Tibial nerve (tissue), 4 donors: ENCODE measurements around the gene CDH22. TPM values are rescaled to one million over a fixed set of nuclear protein-coding genes. Genes with fewer than 3 reads are reported as not detected.

Experiments used
- DNase-seq, 2 donors: peaks; one replicate each; pipeline ENCODE4 v3.0.0-alpha.2; 2019; ENCODE audit warnings: low spot score in 2 of 2
- H3K27ac ChIP-seq, 4 donors: fragments of 200-600 bp; sonication (generic) in 3 of 4; one replicate each; pipeline ENCODE4 v1.5.1; 2017 to 2019; ENCODE audit warnings: mild to moderate bottlenecking in 1 of 4
- H3K27me3 ChIP-seq, 2 donors: fragments of 200-600 bp; sonication (generic) in 1 of 2; one replicate each; pipeline versions ENCODE4 v1.5.1 to v1.6.0; 2017 to 2019
- H3K36me3 ChIP-seq, 3 donors: fragments of 200-600 bp; sonication (generic); one replicate each; pipeline ENCODE4 v1.5.1; 2018 to 2019
- H3K4me1 ChIP-seq, 4 donors: fragments of 200-600 bp; sonication (generic) in 3 of 4; one replicate each; pipeline ENCODE4 v1.5.1; 2017 to 2019
- H3K4me3 ChIP-seq, 4 donors: fragments of 200-600 bp; sonication (generic) in 3 of 4; one replicate each; pipeline ENCODE4 v1.5.1; 2017 to 2019; ENCODE audit warnings: mild to moderate bottlenecking in 1 of 4, moderate library complexity in 1 of 4
- H3K9me3 ChIP-seq, 4 donors: fragments of 200-600 bp; sonication (generic) in 3 of 4; one replicate each; pipeline ENCODE4 v1.5.1; 2017 to 2019
- CTCF ChIP-seq, 5 experiments: fragments of 200-600 bp in 3 of 5; fragments of 450-650 bp in 2 of 5; sonication (generic) in 3 of 5; IDR thresholded peaks; one replicate each; pipeline ENCODE4 v1.5.1; 2016 to 2019; ENCODE audit warnings: antibody characterized with exemption in 5 of 5, mild to moderate bottlenecking in 3 of 5, moderate library complexity in 2 of 5
- EP300 ChIP-seq, 2 donors: sonication (generic); formaldehyde crosslinking; IDR thresholded peaks; one replicate each; pipeline ENCODE4 v1.6.1; 2017; ENCODE audit warnings: antibody characterized with exemption in 2 of 2, mild to moderate bottlenecking in 1 of 2
- POLR2A ChIP-seq, 2 donors: fragments of 450-650 bp; IDR thresholded peaks; one replicate each; pipeline ENCODE4 v1.6.1; 2017; ENCODE audit warnings: antibody characterized with exemption in 2 of 2, mild to moderate bottlenecking in 2 of 2, moderate library complexity in 2 of 2
- WGBS, 2 donors: methylation state at CpG; one replicate each; pipeline ENCODE4 v1.1.5; 2018; 5-methylcytosine and 5-hydroxymethylcytosine counted together
- total RNA-seq, 4 donors: library from RNA; depleted of rRNA; stranded (reverse); fragments of >200 nt; gene quantifications; one replicate each; pipeline ENCODE4 v1.1.0, GENCODE V29; 2016

CDH22 gene
- total RNA-seq, 4 donors from 2014 or later = 0.20 to 1.0 (median 0.60) TPM; not detected in 1

GRCh38 chr20:46237736-46238135, 70.6 kb downstream of the CDH22 start:
- no peak for DNase-seq
- Histone ChIP-seq H3K4me1 (no peaks in the 10 kb centered on the region), H3K36me3 (no peaks in the 10 kb centered on the region), H3K9me3 (no peaks in the 10 kb centered on the region), H3K27ac (no peak overlapping the region), H3K4me3 (no peak overlapping the region), H3K27me3 (peaks cover 0 to 9% of the 10 kb centered on the region in 2 donors)
- WGBS, 2 donors = 50 to 64% methylated on average over 1 of the region's 1 CpG
- no peak for TF ChIP-seq EP300 (IDR thresholded peaks at IDR 0.05)
- TF ChIP-seq POLR2A (IDR thresholded peaks at IDR 0.05) = no peak
- TF ChIP-seq CTCF (IDR thresholded peaks at IDR 0.05) = no peak

GRCh38 chr20:46237227-46237626, 71.1 kb downstream of the CDH22 start:
- Histone ChIP-seq H3K27ac (no peak overlapping the region), H3K9me3 (no peaks in the 10 kb centered on the region), H3K36me3 (no peaks in the 10 kb centered on the region), H3K27me3 (peaks cover 0 to 9% of the 10 kb centered on the region in 2 donors), H3K4me1 (no peaks in the 10 kb centered on the region), H3K4me3 (no peak overlapping the region)
- TF ChIP-seq POLR2A (IDR thresholded peaks at IDR 0.05) (no peak), CTCF (IDR thresholded peaks at IDR 0.05) (no peak), EP300 (IDR thresholded peaks at IDR 0.05) (no peak)
- WGBS, 2 donors = 18 to 19% methylated on average over 10 of the region's 10 CpGs
- DNase-seq = no peak

GRCh38 chr20:46235077-46235476, 73.2 kb downstream of the CDH22 start:
- Histone ChIP-seq H3K9me3 (no peaks in the 10 kb centered on the region), H3K27ac (no peak overlapping the region)
- TF ChIP-seq EP300 (IDR thresholded peaks at IDR 0.05) (no peak), CTCF (IDR thresholded peaks at IDR 0.05) (no peak), POLR2A (IDR thresholded peaks at IDR 0.05) (no peak)

GRCh38 chr20:46233701-46234100, 74.6 kb downstream of the CDH22 start:
- TF ChIP-seq EP300 (IDR thresholded peaks at IDR 0.05) = no peak
- no peak for TF ChIP-seq POLR2A (IDR thresholded peaks at IDR 0.05)
- TF ChIP-seq CTCF (IDR thresholded peaks at IDR 0.05) = no peak
- no peaks in the 10 kb centered on the region for H3K9me3 ChIP-seq
- no peak overlapping the region for H3K4me3 ChIP-seq
- no peak overlapping the region for H3K27ac ChIP-seq
- DNase-seq = no peak
- H3K27me3 ChIP-seq = peaks cover 0 to 4% of the 10 kb centered on the region in 2 donors
- H3K4me1 ChIP-seq = no peaks in the 10 kb centered on the region
- no peaks in the 10 kb centered on the region for H3K36me3 ChIP-seq
- WGBS, 2 donors = 70 to 72% methylated on average over 10 of the region's 10 CpGs

More at GRCh38 chr20:46235077-46235476, 73.2 kb downstream of the CDH22 start:
- Histone ChIP-seq H3K27me3 (peaks cover 0 to 9% of the 10 kb centered on the region in 2 donors), H3K36me3 (no peaks in the 10 kb centered on the region), H3K4me1 (no peaks in the 10 kb centered on the region), H3K4me3 (no peak overlapping the region)
- DNase-seq = no peak

- DNase-seq = no peak
- Histone ChIP-seq H3K36me3 (no peaks in the 10 kb centered on the region), H3K9me3 (no peaks in the 10 kb centered on the region), H3K27ac (no peak overlapping the region), H3K4me1 (no peaks in the 10 kb centered on the region), H3K4me3 (no peak overlapping the region), H3K27me3 (peaks cover 0 to 10% of the 10 kb centered on the region in 2 donors)
- no peak for TF ChIP-seq CTCF (IDR thresholded peaks at IDR 0.05)
- no peak for TF ChIP-seq EP300 (IDR thresholded peaks at IDR 0.05)
- TF ChIP-seq POLR2A (IDR thresholded peaks at IDR 0.05) = no peak
- WGBS, 2 donors = 21 to 30% methylated on average over 4 of the region's 4 CpGs
Measured at GRCh38 chr20:46232539-46232938, 75.8 kb downstream of the CDH22 start.
